Esophagus squamous epithelium (tissue), 4 donors: Measurements from ENCODE around the gene PLGLB2.
"Not testable (repeated sequence)": the region's sequence is repeated elsewhere in the genome, so short reads cannot be mapped to it uniquely, and the experiment has no call there.

Experiments
- CTCF ChIP-seq, 6 experiments: fragments of 450-650 bp in 4 of 6; fragments of 200-600 bp in 2 of 6; sonication (generic) in 2 of 6; IDR thresholded peaks; one replicate each; pipeline ENCODE4 v1.5.1; 2016 to 2019; ENCODE audit warnings: antibody characterized with exemption in 6 of 6, mild to moderate bottlenecking in 4 of 6, moderate library complexity in 4 of 6
- POLR2A ChIP-seq, 4 donors: fragments of 450-650 bp; IDR thresholded peaks; one replicate each; pipeline ENCODE4 v1.6.1; 2017; ENCODE audit warnings: antibody characterized with exemption in 4 of 4, mild to moderate bottlenecking in 4 of 4, moderate library complexity in 3 of 4

DNA sequence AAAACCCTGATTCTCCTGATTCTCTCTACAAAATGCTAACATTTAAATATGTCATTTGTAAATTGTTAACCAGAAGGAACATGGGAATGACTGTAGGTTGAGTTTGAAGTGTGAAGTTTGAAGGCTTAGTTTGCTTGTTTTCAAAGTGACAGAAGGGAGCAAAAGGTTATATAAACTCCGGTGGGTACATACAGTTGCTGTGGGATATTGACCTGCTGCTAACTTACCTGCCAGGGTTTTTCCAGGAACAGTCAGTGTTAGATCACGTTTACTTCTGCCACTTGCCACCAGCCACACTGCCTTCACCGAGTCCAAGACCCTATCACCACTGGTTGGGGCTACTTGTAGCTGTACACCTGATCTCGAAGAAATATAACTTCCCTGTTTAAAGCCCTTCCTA is 6.9 kb downstream of the PLGLB2 start:
- TF ChIP-seq POLR2A, CTCF (IDR thresholded peaks at IDR 0.05): not testable (repeated sequence)
